HepG2 (cell line): ENCODE data around the gene PSMB3. TPM values are rescaled to one million over a fixed set of nuclear protein-coding genes. Genes with fewer than 3 reads are reported as not detected.

Experiments used
- ATAC-seq: fragments of 200-7000 bp; cut with Tn5 transposase; 3 replicates; pipeline ENCODE4 v1.9.1; 2020; ENCODE audit warnings: mild to moderate bottlenecking, moderate library complexity
- BruUV-seq: library from RNA; stranded (reverse); fragments of 400-500 nt; replicated peaks from 2 replicates; lab custom pipeline; 2021; lab: Mats Ljungman, UMichigan
- CTCF ChIA-PET: fragments of 300-600 bp; formaldehyde crosslinking; extraction: SDS; loops from one replicate; lab custom pipeline; 2021; ENCODE audit warnings: low total read pairs, inconsistent platforms, low intra/inter-chr PET ratio; lab: Yijun Ruan, JAX
- POLR2A ChIA-PET: fragments of 350-600 bp; sonication (Branson Sonifier 250); formaldehyde crosslinking; loops from one replicate; lab custom pipeline; 2020; ENCODE audit warnings: antibody characterized with exemption, inconsistent platforms; lab: Yijun Ruan, JAX
- DNase-seq: peaks from one replicate; pipeline ENCODE4 v3.0.0-alpha.2; 2015; ENCODE audit warnings: low spot score
- FAIRE-seq: peaks from 3 replicates; lab custom pipeline; 2011; peaks lifted over from hg19 to GRCh38; lab: Jason Lieb, UNC
- H2AFZ ChIP-seq: one replicate; pipeline ENCODE4 v1.6.1; 2011; ENCODE audit warnings: low read length, inconsistent platforms
- H3K27ac ChIP-seq: fragments of 300-600 bp; 3 replicates; pipeline ENCODE4 v1.8.0; 2011; ENCODE audit warnings: mixed run types, mild to moderate bottlenecking, mixed read lengths, low read length, inconsistent platforms; ENCODE audit not compliant: insufficient read depth; ENCODE audit errors: extremely low read length
- H3K27me3 ChIP-seq, 2 experiments: fragments of 200-600 bp in 1 of 2; 2 replicates in 1 of 2; 3 replicates in 1 of 2; pipeline versions ENCODE4 v1.6.0 to v1.8.0; 2011; ENCODE audit warnings: low read length in 2 of 2, mild to moderate bottlenecking in 2 of 2, moderate library complexity in 2 of 2, inconsistent platforms in 1 of 2; ENCODE audit not compliant: insufficient read depth in 2 of 2, control insufficient read depth in 1 of 2
- H3K36me3 ChIP-seq, 2 experiments: fragments of 200-600 bp in 1 of 2; replicated peaks in 1 of 2; 2 replicates in 1 of 2; 3 replicates in 1 of 2; pipeline versions ENCODE4 v1.5.1 to v1.8.0; 2011; ENCODE audit warnings: low read length in 2 of 2, inconsistent platforms in 1 of 2; ENCODE audit not compliant: insufficient read depth in 2 of 2, control insufficient read depth in 1 of 2
- H3K4me1 ChIP-seq: 2 replicates; pipeline ENCODE4 v1.5.1; 2012; ENCODE audit warnings: low read length, inconsistent platforms; ENCODE audit not compliant: insufficient read depth
- H3K4me2 ChIP-seq: 2 replicates; pipeline ENCODE4 v1.6.0; 2011; ENCODE audit warnings: low read depth, low read length, inconsistent platforms
- H3K4me3 ChIP-seq, 3 experiments: fragments of 200-600 bp in 1 of 3; sonication (generic), shearing (Covaris generic) in 1 of 3; replicated peaks in 1 of 3; 2 replicates each; pipeline ENCODE4 v1.5.1; 2011 to 2016; ENCODE audit warnings: low read length in 3 of 3, inconsistent platforms in 2 of 3, low read depth in 2 of 3, mild to moderate bottlenecking in 2 of 3, control low read depth in 1 of 3, mixed read lengths in 1 of 3; ENCODE audit not compliant: insufficient read depth in 1 of 3
- H3K79me2 ChIP-seq: one replicate; pipeline ENCODE4 v1.6.1; 2011; ENCODE audit warnings: low read length, inconsistent platforms; ENCODE audit not compliant: insufficient read depth
- H3K9ac ChIP-seq: 2 replicates; pipeline ENCODE4 v1.6.0; 2011; ENCODE audit warnings: mild to moderate bottlenecking, low read depth, low read length, inconsistent platforms; ENCODE audit not compliant: insufficient read depth
- H3K9me3 ChIP-seq: 2 replicates; pipeline ENCODE4 v1.5.1; 2012; ENCODE audit warnings: mild to moderate bottlenecking, low read length
- H4K20me1 ChIP-seq: 2 replicates; pipeline ENCODE4 v1.6.0; 2011; ENCODE audit warnings: inconsistent platforms, mild to moderate bottlenecking, low read length, moderate library complexity; ENCODE audit not compliant: insufficient read depth
- ATF1 ChIP-seq: IDR thresholded peaks from 2 replicates; pipeline ENCODE4 v1.6.1; 2016; ENCODE audit warnings: mild to moderate bottlenecking, control low read depth
- CHD4 ChIP-seq: fragments of 200-600 bp; sonication (generic); IDR thresholded peaks from 2 replicates; pipeline ENCODE4 v1.7.0; 2017; ENCODE audit warnings: mild to moderate bottlenecking, low read length, borderline replicate concordance
- CREM ChIP-seq, 2 experiments: sonication (generic) in 1 of 2; formaldehyde crosslinking in 1 of 2; IDR thresholded peaks; 2 replicates each; pipeline versions ENCODE4 v1.4.0 to v1.6.1; 2016 to 2020; ENCODE audit warnings: antibody characterized with exemption in 1 of 2, mild to moderate bottlenecking in 1 of 2, missing genetic modification reagents in 1 of 2
- FOXP1 ChIP-seq, 2 experiments: fragments of 450-650 bp in 1 of 2; IDR thresholded peaks; 2 replicates each; pipeline ENCODE4 v1.6.1; 2017 to 2018; ENCODE audit warnings: antibody characterized with exemption in 1 of 2
- GLI4 ChIP-seq: sonication (generic); formaldehyde crosslinking; IDR thresholded peaks from 2 replicates; pipeline ENCODE4 v1.5.1; 2020; ENCODE audit warnings: missing genetic modification reagents, mild to moderate bottlenecking, moderate library complexity, borderline replicate concordance
- KDM1A ChIP-seq: IDR thresholded peaks from 2 replicates; pipeline ENCODE4 v1.6.1; 2016; ENCODE audit warnings: missing compliant biosample characterization
- MAF1 ChIP-seq: sonication (generic); formaldehyde crosslinking; IDR thresholded peaks from 2 replicates; pipeline ENCODE4 v1.5.0; 2020; ENCODE audit warnings: missing genetic modification reagents, borderline replicate concordance
- NFE2L2 ChIP-seq: fragments of 150-350 bp; IDR thresholded peaks from 2 replicates; pipeline ENCODE4 v1.6.1; 2014; ENCODE audit warnings: low read length
- NR2F1 ChIP-seq, 2 experiments: fragments of 450-650 bp in 1 of 2; formaldehyde crosslinking in 1 of 2; IDR thresholded peaks; 2 replicates each; pipeline versions ENCODE4 v1.5.0 to v1.6.1; 2016 to 2020; ENCODE audit warnings: mild to moderate bottlenecking in 1 of 2, missing compliant biosample characterization in 1 of 2, missing genetic modification reagents in 1 of 2, moderate library complexity in 1 of 2
- NR2F2 ChIP-seq: IDR thresholded peaks from 2 replicates; pipeline ENCODE4 v1.6.1; 2012; ENCODE audit warnings: low read depth, inconsistent platforms, borderline replicate concordance
- PAX8 ChIP-seq: sonication (generic); formaldehyde crosslinking; IDR thresholded peaks from 2 replicates; pipeline ENCODE4 v1.8.0; 2022; ENCODE audit warnings: mild to moderate bottlenecking, missing genetic modification reagents, borderline replicate concordance
- ZBED4 ChIP-seq: sonication (generic); formaldehyde crosslinking; IDR thresholded peaks from 2 replicates; pipeline ENCODE4 v1.4.0; 2020; ENCODE audit warnings: missing genetic modification reagents, borderline replicate concordance
- ZBTB42 ChIP-seq: sonication (generic); formaldehyde crosslinking; IDR thresholded peaks from 2 replicates; pipeline ENCODE4 v1.5.0; 2020; ENCODE audit warnings: mild to moderate bottlenecking, missing genetic modification reagents
- ZNF234 ChIP-seq: sonication (generic); formaldehyde crosslinking; conservative IDR thresholded peaks from 2 replicates; pipeline ENCODE4 v1.5.1; 2020; ENCODE audit warnings: mild to moderate bottlenecking, missing genetic modification reagents
- ZNF251 ChIP-seq: sonication (generic); formaldehyde crosslinking; IDR thresholded peaks from 2 replicates; pipeline ENCODE4 v1.9.0; 2021; ENCODE audit warnings: mild to moderate bottlenecking, missing genetic modification reagents
- ZNF367 ChIP-seq: sonication (generic); formaldehyde crosslinking; IDR thresholded peaks from 2 replicates; pipeline ENCODE4 v1.4.0; 2020; ENCODE audit warnings: missing genetic modification reagents, borderline replicate concordance
- ZNF737 ChIP-seq: sonication (generic); formaldehyde crosslinking; IDR thresholded peaks from 2 replicates; pipeline ENCODE4 v1.5.0; 2020; ENCODE audit warnings: missing genetic modification reagents, mild to moderate bottlenecking, borderline replicate concordance
- ZNF891 ChIP-seq: sonication (generic); formaldehyde crosslinking; IDR thresholded peaks from 2 replicates; pipeline ENCODE4 v1.5.0; 2020; ENCODE audit warnings: mild to moderate bottlenecking, missing genetic modification reagents
- WGBS: methylation state at CpG from one replicate; pipeline ENCODE4 v1.1.6; 2017; ENCODE audit warnings: low lambda C conversion rate; 5-methylcytosine and 5-hydroxymethylcytosine counted together
- in situ Hi-C: cut with HindIII; loops from 2 replicates; pipeline ENCODE4 v1.10.0; 2017; ENCODE audit warnings: low pct_unique_long_range_greater_than_20kb; ENCODE audit not compliant: extremely low pct_ligation_motif_present
- intact Hi-C: fragments of 100-400 bp; cut with micrococcal nuclease; formaldehyde crosslinking; loops from one replicate; pipeline ENCODE4 v1.10.0; 2022; ENCODE audit not compliant: unreplicated experiment
- polyA plus RNA-seq, 8 experiments: library from polyadenylated mRNA; depleted of rRNA in 3 of 8; stranded (reverse) in 7 of 8; unstranded in 1 of 8; fragments of >200 nt; fragmentation: Illumina TruSeq in 4 of 8; extraction: Trizol in 4 of 8; gene quantifications; 2 replicates each; pipeline versions ENCODE4 v1.2.1 to v1.2.3, GENCODE V29; 2011 to 2016; ENCODE audit warnings: low read depth in 4 of 8, missing spikeins in 1 of 8, mixed read lengths in 1 of 8; ENCODE audit not compliant: insufficient read depth in 1 of 8
- total RNA-seq, 5 experiments: library from RNA; depleted of rRNA; stranded (reverse); fragments of >200 nt; fragmentation: Illumina TruSeq; extraction: Trizol; gene quantifications; 2 replicates each; pipeline ENCODE4 v1.2.3, GENCODE V29; 2016; ENCODE audit warnings: low read depth in 1 of 5

PSMB3 gene
- total and polyA plus RNA-seq, 2 of the 13 experiments (the other 11 are each of a cell fraction or from before 2014, with no cell fraction given), result 366 to 517 TPM

GRCh38 chr17:38750312-38751121 lies 2.0 kb upstream of the PSMB3 start (continued):
- no peak for TF ChIP-seq FOXP1 (IDR thresholded peaks at IDR 0.05)
- TF ChIP-seq FOXP1 (CRISPR knock-in tag; IDR thresholded peaks at IDR 0.05), result no peak
- 0 out of 2 replicates have a peak, but pooled peaks have one; percentile 2 for TF ChIP-seq ZBTB42 (CRISPR knock-in tag)
- no peak for TF ChIP-seq KDM1A
- TF ChIP-seq ZNF234 (CRISPR knock-in tag), result no peak
- TF ChIP-seq ZNF737 (CRISPR knock-in tag), result no peak
- peak; percentile 78; the same call in 1 of the 2 replicates for TF ChIP-seq ZNF367 (CRISPR knock-in tag)
- no peak for TF ChIP-seq GLI4 (CRISPR knock-in tag)
- TF ChIP-seq NR2F1 (CRISPR knock-in tag; IDR thresholded peaks at IDR 0.05), result no peak
- TF ChIP-seq NFE2L2, result no peak

GRCh38 chr17:38751144-38751807 lies 1.3 kb upstream of the PSMB3 start:
- Histone ChIP-seq H3K27ac (peak overlapping the region; percentile 68), H3K4me1 (peaks cover 37% of the 10 kb centered on the region), H3K4me3 (peak overlapping the region; percentile 82 to 93 (median 84)), H3K79me2 (peaks cover 30% of the 10 kb centered on the region), H3K9ac (peak overlapping the region; percentile 68), H3K36me3 (peaks cover 7 to 15% of the 10 kb centered on the region in 2 experiments), H3K4me2 (peak overlapping the region; percentile 91), H2AFZ (peak overlapping the region; percentile 57), H3K9me3 (no peaks in the 10 kb centered on the region), H3K27me3 (no peaks in the 10 kb centered on the region; a peak in 1 of 5 replicates), H4K20me1 (no peaks in the 10 kb centered on the region)
- BruUV-seq, result no TSS peak
- in situ Hi-C loops (loop anchor here (25.0 kb wide), 1 partner anchor 411 kb away; the partner anchor contains the start of genes ARL5C and PLXDC1), intact Hi-C loops (loop anchor here (5.0 kb wide), 2 partner anchors 116 to 1356 kb away; no protein-coding TSS in a partner anchor)
- under 1% methylated on average over 10 of the region's 10 CpGs for WGBS
- ChIA-PET POLR2A (interaction anchor here (0.7 to 4.4 kb wide), 13 partner anchors 13 to 290 kb away, joined by 3 to 57 read pairs (median 4); partner anchors contain the start of genes CISD3, CWC25, LASP1 and MLLT6), CTCF (no interaction called here)
- no peak for ATAC-seq
- FAIRE-seq, result no peak
- DNase-seq, result no peak
- TF ChIP-seq CREM (IDR thresholded peaks at IDR 0.05) (0 out of 2 replicates have a peak, but pooled peaks have one; percentile 32), CREM (CRISPR knock-in tag; IDR thresholded peaks at IDR 0.05) (no peak), CHD4 (peak; percentile 94; the same call in 1 of the 2 replicates), NR2F2 (no peak), ZNF251 (CRISPR knock-in tag) (no peak), PAX8 (CRISPR knock-in tag) (peak; percentile 39; the same call in 1 of the 2 replicates), ZNF891 (CRISPR knock-in tag) (no peak), ZBED4 (peak; percentile 48; the same call in 1 of the 2 replicates), ATF1 (peak; percentile 38; the same call in 1 of the 2 replicates), MAF1 (CRISPR knock-in tag) (no peak)
